GM19395 (cell line): Measurements from ENCODE around the gene GAP43.

ENCODE experiments used
- ATAC-seq: cut with Tn5 transposase; IDR thresholded peaks from one replicate; pipeline ENCODE4 v1.9.1; 2021; ENCODE audit warnings: mild to moderate bottlenecking, moderate library complexity; ENCODE audit not compliant: unreplicated experiment

GAP43 gene

GRCh38 chr3:115626721-115627120 lies 3.4 kb downstream of the GAP43 start:
- no peak for ATAC-seq

DNA sequence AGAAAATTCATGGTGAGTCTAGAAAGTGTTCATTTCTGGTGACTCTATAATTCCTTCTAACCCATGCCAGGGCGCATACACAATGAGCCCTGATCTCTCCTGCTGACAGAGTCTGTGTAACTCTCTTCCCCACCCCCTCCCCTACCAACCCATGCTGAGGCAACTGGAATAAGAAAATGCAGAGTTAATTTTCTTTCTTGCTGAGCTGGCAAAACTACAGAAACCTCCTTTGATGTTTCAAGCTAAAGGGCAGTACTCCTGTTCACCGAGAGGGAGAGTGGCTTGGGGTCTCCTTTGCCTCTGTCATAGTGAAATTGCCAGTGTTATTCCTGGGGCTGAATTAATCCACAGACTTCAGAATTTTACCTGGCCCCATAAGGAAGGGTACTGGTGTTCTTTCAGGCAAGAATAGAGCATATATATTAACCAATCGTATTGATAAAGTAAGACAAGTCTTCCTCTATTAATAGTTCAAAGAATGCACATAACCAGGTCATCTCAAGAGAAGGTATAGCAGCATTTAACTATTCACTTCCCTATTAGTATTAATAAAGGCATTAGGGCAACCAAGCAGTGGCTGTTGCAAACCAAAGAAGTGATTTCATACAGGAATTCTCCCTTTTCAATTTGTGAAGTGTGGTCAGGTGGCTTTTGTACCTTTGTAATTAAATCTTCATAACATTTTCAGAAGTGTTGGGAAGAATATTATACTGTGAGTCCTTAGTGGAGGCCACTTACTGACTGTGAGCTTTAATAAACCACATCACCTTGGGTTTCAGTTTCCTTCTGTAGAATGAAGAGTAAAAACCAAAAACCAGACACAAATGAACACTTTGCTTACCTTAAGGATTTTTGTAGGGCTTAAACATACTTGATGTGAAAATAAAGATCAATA lies 4.1 kb downstream of the GAP43 start:
- peak; percentile 92 for ATAC-seq

DNA sequence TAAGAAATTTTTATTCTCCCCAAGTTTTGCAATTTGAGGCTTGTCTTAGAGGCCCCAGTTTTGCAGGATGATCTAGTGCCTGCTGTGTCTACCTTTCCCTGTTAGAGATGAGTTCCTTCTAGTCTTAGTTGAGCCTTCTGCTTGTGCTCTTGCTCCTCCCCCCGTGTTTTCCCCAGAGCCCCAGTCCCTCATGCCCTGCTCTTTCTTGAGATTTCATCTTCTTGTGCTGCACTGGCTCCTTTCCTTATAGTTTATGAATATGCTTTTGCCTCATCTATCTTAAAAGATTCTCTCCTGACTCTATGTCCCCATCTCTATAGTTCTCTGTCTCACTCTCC lies 4.7 kb downstream of the GAP43 start:
- ATAC-seq = peak; percentile 55

DNA sequence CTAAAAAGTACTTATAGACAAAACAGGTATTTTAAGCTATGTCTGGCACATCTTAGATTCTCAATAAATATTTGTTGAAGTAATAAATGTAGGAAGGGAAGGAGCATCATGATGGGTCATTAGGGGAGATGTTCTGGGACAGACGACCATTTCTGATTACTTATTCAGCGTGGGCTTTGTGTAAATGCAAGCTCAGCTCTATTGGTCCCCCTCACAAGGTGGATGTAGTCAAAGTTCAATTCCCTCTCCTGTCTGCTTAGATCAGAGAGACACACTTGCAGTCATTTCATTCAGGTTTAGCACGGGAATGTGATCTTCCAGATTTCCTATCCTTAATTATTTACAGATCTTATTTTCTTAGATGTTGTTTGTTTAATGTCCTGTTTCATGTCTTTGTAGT lies 7.5 kb downstream of the GAP43 start:
- ATAC-seq = no peak

DNA sequence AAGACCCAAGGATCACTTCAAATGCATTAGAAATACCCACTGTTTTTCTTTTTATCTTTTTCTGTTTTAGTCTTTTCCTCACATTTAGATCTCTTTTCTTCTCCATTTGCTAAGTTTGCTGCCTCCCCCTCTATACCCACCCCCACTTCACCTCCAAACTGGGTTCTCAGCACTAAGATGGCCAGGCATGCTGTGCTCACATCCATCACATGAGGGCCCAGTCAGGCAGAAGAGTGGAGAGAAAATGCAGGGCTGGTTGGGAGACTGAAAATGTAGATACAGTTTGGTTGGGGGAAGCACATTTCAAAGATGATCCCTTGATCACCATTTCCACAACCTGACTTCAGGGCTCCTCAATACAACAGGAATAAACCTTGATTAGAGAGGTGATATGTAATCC lies 8.7 kb downstream of the GAP43 start:
- no peak for ATAC-seq

DNA sequence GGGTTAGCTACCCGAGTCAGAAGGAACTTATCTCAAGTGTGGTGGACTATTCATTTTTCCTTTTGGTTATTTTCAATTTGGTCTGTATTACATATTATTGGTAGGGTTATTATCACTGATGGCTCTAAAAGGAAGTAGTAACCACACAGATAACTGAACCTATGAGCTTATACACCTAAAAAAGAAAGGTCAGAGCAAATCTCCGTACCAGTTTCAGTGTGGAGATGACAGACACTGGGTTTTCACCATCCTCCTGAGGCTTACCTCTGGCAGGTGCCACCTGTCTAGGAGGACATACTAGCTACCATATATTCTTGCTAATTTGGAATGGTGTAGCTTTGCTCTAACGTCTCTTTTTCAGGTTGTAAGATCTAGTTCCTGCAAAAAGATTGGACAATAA lies 10.2 kb downstream of the GAP43 start:
- no peak for ATAC-seq

DNA sequence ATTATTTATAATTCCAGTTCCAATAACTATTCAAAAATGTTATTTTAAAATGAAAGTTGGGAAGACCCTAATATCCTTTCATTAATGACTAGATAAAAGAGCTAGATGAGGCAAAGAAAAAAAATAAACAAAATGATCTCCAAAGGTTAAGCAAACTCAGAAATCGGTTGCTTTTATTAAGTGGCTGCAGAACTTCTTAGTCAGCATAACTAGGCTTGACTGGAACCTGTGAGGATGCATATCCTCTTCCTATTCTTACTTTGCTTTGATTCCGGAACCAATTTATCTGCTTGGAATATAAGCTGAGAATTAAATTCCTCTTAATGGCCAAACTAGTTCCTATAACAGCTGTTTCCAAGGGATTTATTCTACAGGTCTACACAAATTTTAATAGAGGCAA lies 10.7 kb downstream of the GAP43 start:
- no peak for ATAC-seq

DNA sequence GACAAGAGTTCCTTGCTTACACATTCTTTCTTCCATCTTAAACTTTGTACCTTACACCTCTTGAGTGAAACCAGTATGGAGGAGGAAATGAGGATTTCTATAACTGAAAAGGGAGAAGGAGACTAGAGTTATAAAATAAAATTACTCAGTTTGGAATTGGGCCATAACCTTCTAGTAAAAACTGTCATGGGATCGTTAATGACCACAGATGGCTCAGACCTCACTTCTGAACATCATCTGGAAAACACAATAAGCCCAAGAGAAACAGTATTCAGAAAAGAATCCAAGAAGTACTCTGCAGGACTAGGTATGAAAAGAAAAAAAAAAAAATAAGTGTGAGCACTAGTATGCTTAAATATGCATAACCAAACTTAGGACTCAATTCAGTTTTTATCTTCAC lies 12.1 kb downstream of the GAP43 start:
- no peak for ATAC-seq

GRCh38 chr3:115638241-115638640 lies 14.9 kb downstream of the GAP43 start:
- no peak for ATAC-seq

DNA sequence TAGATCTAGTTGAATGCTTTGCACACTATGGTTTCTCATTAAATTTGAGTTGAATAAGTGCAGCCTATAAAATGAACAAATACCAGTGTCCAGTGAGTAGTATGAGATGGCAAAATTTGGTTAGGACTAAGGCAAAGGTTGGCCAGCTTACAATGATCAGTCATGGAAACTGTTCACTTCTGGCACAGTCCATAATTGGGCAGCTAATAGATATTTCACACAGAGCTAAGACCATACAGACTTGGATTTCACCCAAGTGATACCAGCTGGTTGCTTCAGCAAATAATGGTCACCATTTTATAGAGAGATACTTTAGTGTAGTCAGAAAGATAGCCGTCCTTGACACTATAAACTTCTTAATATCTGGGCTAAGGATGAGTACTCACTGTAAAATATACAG lies 15.7 kb downstream of the GAP43 start:
- no peak for ATAC-seq

- ATAC-seq = no peak
These were observed 21.1 kb downstream of the GAP43 start for GRCh38 chr3:115644391-115644790.

DNA sequence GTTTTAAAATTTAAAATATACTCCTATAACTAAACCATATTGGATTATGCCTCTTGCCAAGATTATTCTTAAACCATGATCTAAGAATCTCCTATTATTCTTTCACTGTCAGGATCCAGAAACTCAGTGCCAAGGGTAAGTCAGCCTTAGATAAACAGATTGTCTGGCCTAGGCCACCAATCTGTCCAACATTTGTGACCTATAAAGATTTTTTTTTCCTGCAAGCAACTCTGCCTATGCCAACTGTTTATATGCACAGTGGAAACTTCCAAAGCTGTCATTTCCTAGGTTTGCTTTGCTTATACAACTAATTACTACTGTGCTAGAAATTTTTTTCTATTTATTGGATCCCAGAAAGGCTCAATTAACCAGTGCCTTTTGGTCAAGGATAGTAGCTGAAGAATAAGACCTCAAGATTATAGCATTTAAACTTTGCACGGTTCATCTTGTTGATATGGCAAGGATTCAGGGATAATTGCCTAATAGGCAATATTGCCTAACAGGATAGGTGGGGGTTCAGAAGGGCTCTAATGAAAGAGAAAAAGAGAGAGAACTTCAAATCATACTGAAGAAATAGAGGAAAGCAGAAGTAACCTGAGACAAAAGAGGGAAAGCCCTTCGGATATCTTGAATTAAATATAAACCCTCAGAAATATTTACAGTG lies 22.8 kb downstream of the GAP43 start:
- ATAC-seq = no peak

- no peak for ATAC-seq
These were observed 25.2 kb downstream of the GAP43 start for GRCh38 chr3:115648559-115648958.

- ATAC-seq = peak; percentile 76
These were observed 27.8 kb downstream of the GAP43 start for GRCh38 chr3:115651087-115651486.

DNA sequence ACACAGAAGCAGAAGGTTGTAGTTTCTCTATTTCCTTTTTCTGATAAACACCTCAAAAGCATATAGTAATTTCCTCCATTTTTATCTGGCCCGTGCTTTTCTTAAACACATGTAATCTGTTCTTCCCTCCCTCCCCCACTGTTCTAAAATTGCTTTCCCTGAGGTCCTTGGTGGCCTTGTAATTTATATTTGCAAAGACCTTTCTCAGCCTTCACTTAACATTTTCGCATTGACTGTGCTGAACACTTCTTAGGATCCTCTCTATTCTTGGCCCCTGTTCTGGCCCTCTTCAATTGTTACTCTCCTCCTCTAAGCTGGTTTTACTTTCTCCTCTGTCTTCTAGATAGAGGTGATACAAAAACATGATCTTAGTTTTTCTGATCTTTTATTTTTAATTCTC lies 28.3 kb downstream of the GAP43 start:
- peak; percentile 46 for ATAC-seq

DNA sequence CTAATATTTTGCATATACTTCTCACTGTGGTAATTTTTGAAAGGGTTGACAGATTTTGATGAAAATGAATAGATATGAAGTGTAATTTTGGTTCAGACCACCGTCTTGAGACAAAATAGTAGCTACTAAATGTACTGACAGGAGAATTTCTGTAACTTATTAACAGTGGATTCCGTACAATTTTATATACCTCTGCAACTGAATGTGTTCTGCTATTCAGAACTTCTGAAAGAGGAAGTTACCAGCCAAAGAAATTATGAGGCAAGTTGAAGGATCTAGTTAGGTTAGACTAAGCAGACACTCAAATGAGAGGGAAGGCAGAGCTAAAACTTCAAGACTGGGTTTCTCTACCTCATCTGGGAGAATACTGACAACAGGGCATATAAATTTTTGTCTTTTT lies 29.4 kb downstream of the GAP43 start:
- peak; percentile 77 for ATAC-seq

DNA sequence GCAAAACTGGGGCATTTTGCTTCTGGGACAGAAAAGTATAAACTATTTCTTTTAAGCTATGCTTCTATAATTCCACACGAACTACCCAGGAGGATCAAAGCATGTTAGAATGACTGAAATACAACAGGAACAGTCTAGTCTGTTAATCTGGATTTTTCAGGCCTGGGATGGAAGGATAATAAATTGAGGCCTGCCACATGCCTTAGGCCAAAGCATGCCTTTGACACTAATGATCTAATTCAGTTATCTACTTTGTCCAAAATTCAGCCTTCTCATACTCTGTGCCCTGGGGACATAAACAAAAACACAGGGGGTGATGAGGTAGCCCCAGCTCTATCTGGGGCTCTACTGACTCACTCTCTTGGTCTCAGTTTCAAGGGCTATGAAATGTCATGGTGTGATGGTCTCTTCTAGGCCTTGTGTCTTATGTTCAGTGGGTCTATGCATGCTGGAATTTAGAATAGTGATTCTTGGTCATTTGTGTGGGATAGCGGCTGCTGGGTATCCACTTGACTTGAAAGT lies 32.5 kb downstream of the GAP43 start:
- ATAC-seq = no peak

- no peak for ATAC-seq
These were observed 33.9 kb downstream of the GAP43 start for GRCh38 chr3:115657168-115657567.

- ATAC-seq = no peak
These were observed 34.7 kb downstream of the GAP43 start for GRCh38 chr3:115658032-115658336.

DNA sequence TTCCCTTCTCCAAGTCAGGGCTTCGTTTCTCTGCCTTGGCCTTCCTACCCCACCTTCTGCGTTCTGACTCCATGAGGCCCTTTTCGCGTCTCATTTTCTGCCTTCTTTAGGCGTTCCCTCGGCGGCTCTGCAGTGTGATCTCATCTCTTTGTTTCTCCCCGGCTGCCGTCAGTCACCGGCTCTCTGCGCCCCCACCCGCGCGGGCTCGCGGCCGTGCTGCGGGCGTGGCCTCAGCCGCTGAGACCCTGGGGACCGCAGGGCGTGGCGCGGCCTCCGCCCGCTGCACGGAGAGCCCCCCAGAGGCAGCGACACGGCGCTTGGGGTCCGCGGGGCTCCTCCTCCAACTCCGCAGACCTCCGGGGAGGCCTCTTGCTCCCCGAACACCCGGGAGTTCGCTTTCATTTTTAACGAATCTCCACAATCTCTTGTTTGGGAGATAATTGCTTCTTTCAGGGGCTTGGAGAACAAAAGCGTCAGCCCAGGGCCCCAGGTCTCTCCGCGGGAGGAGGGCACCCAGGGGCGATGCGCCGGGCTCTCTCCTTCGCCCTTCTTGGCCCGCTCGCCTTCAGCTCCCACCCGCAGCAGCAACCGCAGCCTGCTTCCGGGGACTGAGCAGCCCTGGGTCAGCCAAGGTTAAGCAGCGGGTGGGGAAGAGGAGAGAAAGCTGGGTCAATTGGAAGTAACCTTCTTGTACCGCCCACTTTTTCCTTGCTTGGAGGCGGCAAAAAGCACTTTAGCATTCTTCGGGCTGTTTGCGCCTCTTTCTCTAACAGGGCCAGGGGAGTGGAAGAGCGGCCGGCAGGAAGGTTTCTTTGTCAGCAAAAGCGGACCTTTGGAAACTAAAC lies 35.2 kb downstream of the GAP43 start:
- ATAC-seq = peak; percentile 82
